ENCODE measurements around the gene HOXD11. TPM values are rescaled to one million over a fixed set of nuclear protein-coding genes. Genes with fewer than 3 reads are reported as not detected.

Gene HOXD11
- total RNA-seq, 1 experiment from 2014 or later = not detected

GRCh38 chr2:176157499-176158185 is 50.6 kb downstream of the HOXD11 start:
- CTCF ChIA-PET = no interaction called here
- Mint-ChIP-seq H3K36me3 (ENCODE audit: insufficient read depth, unreplicated experiment) (peaks cover 5% of the 10 kb centered on the region), H3K9me3 (ENCODE audit: unreplicated experiment) (no peaks in the 10 kb centered on the region), H3K27ac (ENCODE audit: low read depth, unreplicated experiment) (no peak overlapping the region), H3K4me1 (ENCODE audit: insufficient read depth, unreplicated experiment) (no peaks in the 10 kb centered on the region), H3K4me3 (ENCODE audit: unreplicated experiment) (no peak overlapping the region), H3K27me3 (ENCODE audit: insufficient read depth, unreplicated experiment) (no peaks in the 10 kb centered on the region)
- intact Hi-C loops (cut with micrococcal nuclease) = no loop called here
- TF ChIP-seq CTCF (IDR thresholded peaks at IDR 0.05; ENCODE audit: unreplicated experiment) = no peak
- DNase-seq (ENCODE audit: unreplicated experiment) = no peak
- no TSS peak for BruUV-seq (replicated peaks)
- POLR2A ChIA-PET = interaction anchor here (0.6 to 0.7 kb wide), 3 partner anchors 9 to 495 kb away, joined by 3 read pairs; no protein-coding TSS in a partner anchor

- peaks cover 5% of the 10 kb centered on the region for H3K36me3 Mint-ChIP-seq (ENCODE audit: insufficient read depth, unreplicated experiment)
- no peak overlapping the region for H3K4me3 Mint-ChIP-seq (ENCODE audit: unreplicated experiment)
- no peak for DNase-seq (ENCODE audit: unreplicated experiment)
- POLR2A ChIA-PET = interaction anchor here (0.6 to 0.7 kb wide), 2 partner anchors 8 to 495 kb away, joined by 3 read pairs; no protein-coding TSS in a partner anchor
- H3K9me3 Mint-ChIP-seq (ENCODE audit: unreplicated experiment) = no peaks in the 10 kb centered on the region
- no peaks in the 10 kb centered on the region for H3K27me3 Mint-ChIP-seq (ENCODE audit: insufficient read depth, unreplicated experiment)
- no peak overlapping the region for H3K27ac Mint-ChIP-seq (ENCODE audit: low read depth, unreplicated experiment)
- intact Hi-C loops (cut with micrococcal nuclease) = no loop called here
- BruUV-seq (replicated peaks) = no TSS peak
- no peaks in the 10 kb centered on the region for H3K4me1 Mint-ChIP-seq (ENCODE audit: insufficient read depth, unreplicated experiment)
- TF ChIP-seq CTCF (IDR thresholded peaks at IDR 0.05; ENCODE audit: unreplicated experiment) = no peak
- CTCF ChIA-PET = no interaction called here
Observed at GRCh38 chr2:176158186-176158591, 51.1 kb downstream of the HOXD11 start.

- TF ChIP-seq CTCF (IDR thresholded peaks at IDR 0.05; ENCODE audit: unreplicated experiment) = no peak
- Mint-ChIP-seq H3K9me3 (ENCODE audit: unreplicated experiment) (peaks cover 3% of the 10 kb centered on the region), H3K27me3 (ENCODE audit: insufficient read depth, unreplicated experiment) (no peaks in the 10 kb centered on the region), H3K36me3 (ENCODE audit: insufficient read depth, unreplicated experiment) (peaks cover 5% of the 10 kb centered on the region), H3K4me1 (ENCODE audit: insufficient read depth, unreplicated experiment) (no peaks in the 10 kb centered on the region), H3K27ac (ENCODE audit: low read depth, unreplicated experiment) (no peak overlapping the region), H3K4me3 (ENCODE audit: unreplicated experiment) (no peak overlapping the region)
- BruUV-seq (replicated peaks) = no TSS peak
- no peak for DNase-seq (ENCODE audit: unreplicated experiment)
- CTCF ChIA-PET = interaction anchor here (0.6 kb wide), 1 partner anchor 399 kb away, joined by 3 read pairs; no protein-coding TSS in a partner anchor
- POLR2A ChIA-PET = no interaction called here
- intact Hi-C loops (cut with micrococcal nuclease) = no loop called here
Observed at GRCh38 chr2:176158855-176159662, 52.0 kb downstream of the HOXD11 start.

Small RNAs within 50 kb of the gene (microRNA-seq; reads per million reads assigned to microRNA genes)
- 68.7 reads per million, percentile 69 among the genes with 10 or more reads in this experiment for gene MIR10B

Other genes starting within 250 kb of the HOXD11 start
- 21.8 and 23.3 TPM in 2 replicates for gene LNPK, start 105.0 kb upstream of the HOXD11 start, total RNA-seq (2022)
- gene EVX2, start 23.3 kb upstream of the HOXD11 start, total RNA-seq (2022) = not detected in 2 replicates
- not detected in 2 replicates for gene HOXD13, start 14.6 kb upstream of the HOXD11 start, total RNA-seq (2022)
- gene HOXD12, start 7.5 kb upstream of the HOXD11 start, total RNA-seq (2022) = not detected in 2 replicates
- gene HOXD10, start 9.5 kb downstream of the HOXD11 start, total RNA-seq (2022) = not detected in 2 replicates
- not detected in 2 replicates for gene HOXD9, start 15.4 kb downstream of the HOXD11 start, total RNA-seq (2022)
- gene HOXD8, start 22.4 kb downstream of the HOXD11 start, total RNA-seq (2022) = not detected in 2 replicates
- not detected in 2 replicates for gene HOXD4, start 44.3 kb downstream of the HOXD11 start, total RNA-seq (2022)
- not detected in 2 replicates for gene HOXD3, start 50.0 kb downstream of the HOXD11 start, total RNA-seq (2022)
- gene HOXD1, start 81.4 kb downstream of the HOXD11 start, total RNA-seq (2022) = not detected in 2 replicates
- gene MTX2, start 162.2 kb downstream of the HOXD11 start, total RNA-seq (2022) = 38.0 and 40.9 TPM in 2 replicates